ENCODE results near the gene MACROD1. TPM values are rescaled to one million over a fixed set of nuclear protein-coding genes. Genes with fewer than 3 reads are reported as not detected.
"Not testable (repeated sequence)": the region's sequence is repeated elsewhere in the genome, so short reads cannot be mapped to it uniquely, and the experiment has no call there.

MACROD1 gene
- total RNA-seq, 2 donors from 2014 or later, result 3.9 to 7.5 TPM

DNA sequence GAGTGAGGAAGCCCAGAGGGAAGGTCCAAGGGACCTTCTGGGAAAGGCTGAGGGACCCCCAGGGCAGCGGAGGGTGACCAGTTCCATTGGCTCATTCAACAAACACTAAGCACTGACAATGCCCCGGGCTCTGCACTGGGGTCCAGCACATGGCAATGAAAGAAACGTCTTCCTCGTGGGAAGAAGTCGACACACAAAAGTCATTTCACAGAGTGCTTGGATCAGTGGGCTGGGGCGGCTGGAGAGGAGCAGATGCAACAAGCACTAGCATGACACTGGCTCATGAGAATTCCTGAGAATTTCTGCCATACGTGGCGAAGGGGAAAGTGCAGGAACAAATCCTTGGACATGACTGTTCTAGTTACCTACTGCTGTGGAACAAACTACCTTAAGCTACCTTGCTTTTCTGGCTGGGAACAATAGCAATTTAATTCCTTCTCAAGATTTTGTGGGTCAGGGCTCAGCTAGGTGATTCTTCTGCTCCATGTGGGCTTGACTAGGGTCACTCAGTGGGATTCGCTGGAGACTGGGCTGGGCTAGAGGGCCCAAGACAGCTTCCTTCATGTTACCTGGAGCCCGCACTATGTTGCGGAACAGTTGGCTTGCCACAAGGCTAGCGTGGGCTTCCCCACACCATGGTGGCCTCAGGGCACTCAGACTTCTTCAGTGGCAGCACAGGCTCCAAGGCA is 13.2 kb upstream of the MACROD1 start:
- Mint-ChIP-seq H3K27me3 (no peaks in the 10 kb centered on the region), H3K4me1 (peaks cover 26% of the 10 kb centered on the region), H3K36me3 (ENCODE audit: low read depth) (no peaks in the 10 kb centered on the region), H3K4me3 (no peak overlapping the region), H3K27ac (no peak overlapping the region)
- no peaks in the 10 kb centered on the region for H3K9me3 ChIP-seq (ENCODE audit: control insufficient read depth, low read length, poor library complexity, severe bottlenecking)
- ATAC-seq (no peak), DNase-seq (no peak)

DNA sequence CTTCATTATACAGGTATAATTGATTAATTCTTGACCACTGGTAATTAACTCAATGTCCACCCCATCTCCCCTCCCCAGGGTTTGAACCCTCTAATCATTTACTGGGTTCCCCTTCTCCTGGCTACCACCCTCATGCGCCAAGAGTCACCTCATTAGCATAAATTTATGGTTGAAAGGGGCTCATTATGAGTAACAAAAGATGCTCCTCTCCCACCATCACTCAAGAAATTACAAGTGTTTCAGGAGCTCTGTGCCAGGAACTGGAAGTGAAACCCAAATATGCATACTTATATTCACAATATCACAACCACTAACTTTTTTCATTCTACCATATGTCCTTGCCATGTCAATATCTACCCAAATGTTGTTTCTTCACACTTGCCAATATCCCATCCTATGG is 12.3 kb upstream of the MACROD1 start:
- H3K4me1 Mint-ChIP-seq, result peaks cover 20% of the 10 kb centered on the region
- DNase-seq, result no peak
- H3K27ac Mint-ChIP-seq, result no peak overlapping the region
- no peak for ATAC-seq
- H3K9me3 ChIP-seq (ENCODE audit: control insufficient read depth, low read length, poor library complexity, severe bottlenecking), result no peaks in the 10 kb centered on the region
- no peaks in the 10 kb centered on the region for H3K36me3 Mint-ChIP-seq (ENCODE audit: low read depth)
- no peak overlapping the region for H3K4me3 Mint-ChIP-seq
- H3K27me3 Mint-ChIP-seq, result no peaks in the 10 kb centered on the region

DNA sequence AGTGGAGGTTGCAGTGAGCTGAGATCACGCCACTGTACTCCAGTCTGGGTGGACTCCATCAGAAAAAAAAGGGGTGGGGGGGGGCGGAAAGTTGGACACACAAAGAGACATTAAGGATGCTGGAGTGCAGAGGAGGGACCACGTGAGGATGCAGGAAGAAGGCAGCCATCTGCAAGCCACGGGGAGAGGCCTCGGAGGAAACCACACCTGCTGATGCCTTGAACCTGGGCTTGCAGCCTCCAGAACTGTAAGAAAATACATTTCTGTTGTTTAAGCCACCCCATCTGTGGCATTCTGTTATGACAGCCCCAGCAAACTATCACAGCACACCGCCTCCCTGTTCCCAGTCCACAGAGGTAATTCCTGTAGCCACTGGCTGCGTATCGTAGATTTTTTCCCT is 10.8 kb upstream of the MACROD1 start:
- ATAC-seq (no peak), DNase-seq (no peak)
- peaks cover 18% of the 10 kb centered on the region for H3K4me1 Mint-ChIP-seq
- H3K4me3 Mint-ChIP-seq, result peak overlapping the region; percentile 21
- H3K27me3 Mint-ChIP-seq, result no peaks in the 10 kb centered on the region
- H3K36me3 Mint-ChIP-seq (ENCODE audit: low read depth), result no peaks in the 10 kb centered on the region
- no peaks in the 10 kb centered on the region for H3K9me3 ChIP-seq (ENCODE audit: control insufficient read depth, low read length, poor library complexity, severe bottlenecking)
- no peak overlapping the region for H3K27ac Mint-ChIP-seq

DNA sequence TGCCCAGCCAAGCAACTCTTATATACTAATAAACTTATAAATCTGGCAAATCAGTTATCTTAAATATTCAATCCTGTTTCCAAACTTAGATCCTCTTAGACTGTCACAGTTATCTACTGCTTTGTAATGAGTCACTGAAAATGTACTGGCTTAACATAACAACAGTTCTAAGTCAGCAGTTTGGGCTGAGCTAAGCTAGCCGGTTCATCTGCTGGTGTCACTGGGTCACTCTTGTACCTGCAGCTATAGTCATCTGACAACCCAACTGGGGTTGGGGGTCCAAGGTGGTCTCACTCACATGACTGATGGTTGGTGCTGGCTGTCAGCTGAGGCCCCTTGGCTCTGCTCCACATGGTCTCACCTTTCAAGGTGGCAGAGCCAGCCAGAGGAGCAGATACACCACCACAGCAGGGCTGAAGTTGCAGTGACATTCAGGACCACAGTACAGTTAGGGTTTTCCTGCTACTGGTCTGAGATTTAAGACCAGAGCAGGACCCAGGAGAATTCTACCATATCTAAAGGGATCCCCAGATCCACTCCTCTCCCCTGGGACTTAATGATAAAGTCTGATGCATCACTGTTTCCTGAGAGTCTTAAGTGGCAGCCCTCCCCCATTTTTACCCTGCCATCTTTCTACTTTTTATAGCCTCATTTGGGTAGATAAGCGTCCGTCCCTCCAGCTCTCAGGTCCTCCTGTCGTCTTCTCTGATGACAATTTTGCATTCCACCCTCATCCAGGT is 7.9 kb upstream of the MACROD1 start:
- H3K4me3 Mint-ChIP-seq, result no peak overlapping the region
- peaks cover 16% of the 10 kb centered on the region for H3K4me1 Mint-ChIP-seq
- no peaks in the 10 kb centered on the region for H3K36me3 Mint-ChIP-seq (ENCODE audit: low read depth)
- ATAC-seq, result no peak
- H3K27me3 Mint-ChIP-seq, result no peaks in the 10 kb centered on the region
- H3K27ac Mint-ChIP-seq, result no peak overlapping the region
- no peaks in the 10 kb centered on the region for H3K9me3 ChIP-seq (ENCODE audit: control insufficient read depth, low read length, poor library complexity, severe bottlenecking)
- DNase-seq, result no peak

DNA sequence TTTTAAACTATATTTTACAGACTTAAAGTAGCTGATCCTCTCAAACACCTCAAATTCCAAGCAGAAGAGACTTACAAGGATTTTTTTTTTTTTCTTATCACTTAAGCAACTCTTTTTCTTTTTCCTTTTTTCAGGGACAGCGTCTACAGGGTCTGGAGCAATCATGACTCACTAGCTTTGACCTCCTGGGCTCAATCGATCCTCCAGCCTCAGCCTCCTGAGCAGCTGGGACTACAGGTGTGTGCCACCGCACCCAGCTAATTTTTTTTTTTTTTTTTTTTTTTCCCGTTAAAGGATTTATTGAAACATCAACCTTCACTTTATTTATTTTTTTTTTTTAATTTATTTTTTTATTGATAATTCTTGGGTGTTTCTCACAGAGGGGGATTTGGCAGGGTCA is 4.5 kb upstream of the MACROD1 start:
- no peak for ATAC-seq
- Mint-ChIP-seq H3K36me3 (ENCODE audit: low read depth) (no peaks in the 10 kb centered on the region), H3K4me3 (no peak overlapping the region), H3K4me1 (peaks cover 11% of the 10 kb centered on the region), H3K27me3 (no peaks in the 10 kb centered on the region), H3K27ac (no peak overlapping the region)
- DNase-seq, result no peak
- H3K9me3 ChIP-seq (ENCODE audit: control insufficient read depth, low read length, poor library complexity, severe bottlenecking), result no peaks in the 10 kb centered on the region

DNA sequence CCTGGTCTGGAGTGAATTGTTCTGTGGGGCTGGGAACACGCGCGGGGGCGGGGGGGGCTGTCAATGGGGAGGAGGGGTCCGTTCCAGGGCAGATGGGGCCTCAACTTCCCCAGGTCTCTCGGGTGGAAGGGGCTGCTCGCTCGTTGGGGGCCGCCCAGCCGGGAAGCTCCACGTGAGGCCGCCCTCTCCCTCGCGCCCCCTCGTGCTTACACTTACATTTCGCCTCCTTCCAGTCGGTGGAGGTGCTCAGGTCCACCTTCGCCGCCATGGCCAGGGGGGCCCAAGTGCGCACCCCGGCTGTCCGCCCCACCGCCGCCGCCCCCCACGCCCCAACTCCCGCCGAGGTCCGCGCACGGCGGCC is 452 bp downstream of the MACROD1 start:
- H3K27me3 Mint-ChIP-seq, result no peaks in the 10 kb centered on the region
- H3K9me3 ChIP-seq (ENCODE audit: control insufficient read depth, low read length, poor library complexity, severe bottlenecking), result no peaks in the 10 kb centered on the region
- no peaks in the 10 kb centered on the region for H3K36me3 Mint-ChIP-seq (ENCODE audit: low read depth)
- ATAC-seq, result peak; percentile 11
- peak overlapping the region; percentile 41 for H3K27ac Mint-ChIP-seq
- DNase-seq, result no peak
- peak overlapping the region; percentile 86 for H3K4me3 Mint-ChIP-seq
- peaks cover 15% of the 10 kb centered on the region for H3K4me1 Mint-ChIP-seq

DNA sequence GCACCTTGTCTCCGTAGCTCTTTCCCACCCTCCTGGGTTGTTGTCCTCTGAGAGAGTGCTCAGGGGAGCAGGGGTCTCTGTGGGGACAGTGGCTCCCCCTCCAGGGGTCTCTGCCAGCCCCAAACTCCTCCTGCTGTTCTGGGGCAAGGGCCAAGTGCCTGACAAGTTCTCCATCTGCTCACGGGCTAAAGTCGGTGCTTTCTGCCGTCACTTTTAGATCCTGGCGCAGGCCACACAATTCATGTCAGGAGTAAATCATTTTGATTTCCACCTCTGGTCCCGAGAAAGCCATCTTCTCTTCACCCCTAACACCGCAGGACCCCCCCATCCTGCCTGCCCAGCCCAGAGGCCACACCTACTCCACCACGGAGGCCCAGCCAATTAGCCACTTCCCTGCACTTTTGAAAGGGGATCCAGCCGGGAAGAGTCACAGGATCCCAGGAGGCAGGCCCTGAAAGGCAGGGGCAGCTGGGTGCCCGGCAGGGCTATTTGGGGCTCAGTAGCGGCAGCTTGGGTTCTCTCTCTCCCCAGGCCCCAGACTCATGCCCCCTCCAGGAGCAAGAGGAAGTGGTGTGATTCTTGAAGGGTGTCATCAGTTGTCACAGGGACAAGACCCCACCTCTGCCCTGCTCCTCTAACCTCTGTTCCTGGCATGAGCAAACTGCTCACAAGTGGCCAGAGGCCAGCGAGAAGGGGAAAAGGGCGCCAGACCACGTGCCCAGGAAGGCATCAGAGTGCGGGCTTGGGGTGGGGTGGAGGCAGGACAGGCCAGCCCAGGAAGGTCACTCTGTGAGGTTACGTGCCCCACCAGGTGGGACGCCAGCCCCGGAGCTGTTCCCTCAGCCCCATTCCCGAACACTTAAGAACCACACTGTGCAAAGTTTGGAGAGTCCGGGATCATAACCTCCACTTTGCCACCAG is 1.3 kb downstream of the MACROD1 start:
- peaks cover 13% of the 10 kb centered on the region for H3K4me1 Mint-ChIP-seq
- H3K36me3 Mint-ChIP-seq (ENCODE audit: low read depth), result no peaks in the 10 kb centered on the region
- no peak for ATAC-seq
- H3K27ac Mint-ChIP-seq, result peak overlapping the region; percentile 79
- no peak for DNase-seq
- no peaks in the 10 kb centered on the region for H3K9me3 ChIP-seq (ENCODE audit: control insufficient read depth, low read length, poor library complexity, severe bottlenecking)
- peak overlapping the region; percentile 86 for H3K4me3 Mint-ChIP-seq
- H3K27me3 Mint-ChIP-seq, result no peaks in the 10 kb centered on the region

DNA sequence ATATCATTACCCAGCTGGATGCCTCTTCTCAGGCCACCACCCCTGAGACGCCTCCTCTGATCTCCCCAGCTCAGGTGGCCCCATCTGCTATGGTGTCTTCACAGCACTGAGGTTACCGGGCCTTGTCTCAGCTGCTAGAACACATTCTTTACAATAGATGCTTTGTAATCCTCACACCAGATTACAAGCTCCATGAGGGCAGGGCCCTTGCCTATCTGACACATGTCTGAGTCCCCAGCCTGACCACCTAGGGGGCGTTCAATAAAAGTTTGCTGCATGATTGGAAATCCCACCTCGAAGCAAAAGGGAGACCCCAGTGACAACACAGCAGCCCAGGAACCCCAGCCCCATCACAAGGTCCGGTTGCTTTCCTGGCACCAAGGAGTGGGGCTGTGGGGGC is 2.0 kb downstream of the MACROD1 start:
- H3K36me3 Mint-ChIP-seq (ENCODE audit: low read depth), result no peaks in the 10 kb centered on the region
- H3K4me3 Mint-ChIP-seq, result no peak overlapping the region
- H3K27me3 Mint-ChIP-seq, result no peaks in the 10 kb centered on the region
- peaks cover 13% of the 10 kb centered on the region for H3K4me1 Mint-ChIP-seq
- H3K9me3 ChIP-seq (ENCODE audit: control insufficient read depth, low read length, poor library complexity, severe bottlenecking), result no peaks in the 10 kb centered on the region
- no peak for ATAC-seq
- DNase-seq, result no peak
- no peak overlapping the region for H3K27ac Mint-ChIP-seq

DNA sequence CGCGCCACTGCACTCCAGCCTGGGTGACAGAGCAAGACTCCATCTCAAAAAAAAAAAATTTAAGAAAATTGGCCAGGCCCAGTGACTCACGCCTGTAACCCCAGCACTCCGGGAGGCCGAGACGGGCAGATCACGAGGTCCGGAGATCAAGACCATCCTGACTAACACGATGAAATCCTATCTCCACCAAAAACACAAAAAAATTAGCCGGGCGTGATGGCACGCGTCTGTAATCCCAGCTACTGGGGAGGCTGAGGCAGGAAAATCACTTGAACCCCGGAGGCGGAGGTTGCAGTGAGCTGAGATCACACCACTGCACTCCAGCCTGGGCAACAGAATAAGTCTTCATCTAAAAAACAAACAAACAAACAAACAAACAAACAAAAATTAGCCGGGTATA is 3.1 kb downstream of the MACROD1 start:
- H3K27me3 Mint-ChIP-seq; H3K9me3 ChIP-seq (ENCODE audit: control insufficient read depth, low read length, poor library complexity, severe bottlenecking); H3K27ac Mint-ChIP-seq; H3K4me3 Mint-ChIP-seq; DNase-seq; H3K36me3 Mint-ChIP-seq (ENCODE audit: low read depth); ATAC-seq: not testable (repeated sequence)
- peaks cover 12% of the 10 kb centered on the region for H3K4me1 Mint-ChIP-seq

DNA sequence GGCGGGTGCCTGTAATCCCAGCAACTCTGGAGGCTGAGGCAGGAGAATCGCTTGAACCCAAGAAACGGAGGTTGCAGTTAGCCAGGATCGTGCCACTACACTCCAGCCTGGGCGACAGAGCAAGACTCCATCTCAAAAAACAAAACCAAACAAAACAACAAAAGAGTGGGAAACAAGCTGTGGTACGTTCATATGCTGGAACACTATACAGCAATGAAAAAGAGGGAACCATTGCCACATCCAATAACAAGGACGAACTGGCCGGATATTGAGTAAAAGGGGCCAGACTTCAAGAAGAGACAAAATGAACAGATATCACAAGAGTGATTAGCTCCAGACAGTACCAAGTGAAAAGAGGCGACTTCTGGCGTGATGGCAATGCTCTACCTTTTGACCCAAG is 4.9 kb downstream of the MACROD1 start:
- no peak for DNase-seq
- H3K36me3 Mint-ChIP-seq (ENCODE audit: low read depth), result no peaks in the 10 kb centered on the region
- H3K27ac Mint-ChIP-seq, result no peak overlapping the region

DNA sequence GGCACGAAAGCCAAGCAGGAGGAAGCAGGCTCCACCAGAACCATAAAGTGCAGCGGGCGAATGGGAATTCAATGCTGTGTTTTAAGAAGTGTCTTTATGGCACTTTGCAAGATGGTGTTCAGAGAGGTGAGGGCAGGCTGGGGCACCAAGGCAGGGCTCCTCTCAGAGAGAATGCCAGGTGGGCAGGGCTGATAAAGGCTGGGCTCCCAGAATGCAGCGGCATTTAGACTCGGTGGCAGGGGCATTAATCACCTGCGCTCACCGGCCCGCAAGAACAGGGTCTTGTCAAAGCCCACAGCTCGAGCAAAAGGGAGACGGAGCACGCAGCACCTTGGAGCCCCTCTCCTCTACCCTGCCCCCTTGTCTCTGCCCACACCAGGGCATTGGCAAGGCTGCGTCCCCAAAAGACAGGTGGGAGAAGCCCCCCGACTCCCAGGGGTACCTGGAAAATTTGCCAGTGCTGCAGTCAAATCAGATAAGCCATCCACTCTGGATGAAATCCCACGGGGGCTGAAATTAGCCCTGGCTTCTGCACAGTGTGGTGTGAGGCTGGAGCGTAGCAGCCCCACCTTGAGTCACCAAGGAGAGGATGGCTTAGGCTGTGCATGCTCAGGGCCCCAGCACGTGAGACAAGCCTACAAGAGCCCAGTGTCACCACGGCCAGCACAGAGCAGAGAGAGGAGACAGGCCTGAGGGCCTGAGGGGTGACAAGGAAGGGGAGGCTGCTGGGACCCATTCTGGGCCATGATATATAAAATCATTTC is 8.1 kb downstream of the MACROD1 start:
- H3K27me3 Mint-ChIP-seq, result peaks cover 4% of the 10 kb centered on the region
- no peaks in the 10 kb centered on the region for H3K36me3 Mint-ChIP-seq (ENCODE audit: low read depth)
- no peak overlapping the region for H3K27ac Mint-ChIP-seq
- ATAC-seq (no peak), DNase-seq (no peak)
- H3K4me3 Mint-ChIP-seq, result no peak overlapping the region
- peaks cover 3% of the 10 kb centered on the region for H3K4me1 Mint-ChIP-seq
- H3K9me3 ChIP-seq (ENCODE audit: control insufficient read depth, low read length, poor library complexity, severe bottlenecking), result no peaks in the 10 kb centered on the region

More for the DNA sequence above, 4.9 kb downstream of the MACROD1 start:
- ATAC-seq, result no peak
- Mint-ChIP-seq H3K4me3 (no peak overlapping the region), H3K27me3 (no peaks in the 10 kb centered on the region), H3K4me1 (peaks cover 6% of the 10 kb centered on the region)
- no peaks in the 10 kb centered on the region for H3K9me3 ChIP-seq (ENCODE audit: control insufficient read depth, low read length, poor library complexity, severe bottlenecking)

DNA sequence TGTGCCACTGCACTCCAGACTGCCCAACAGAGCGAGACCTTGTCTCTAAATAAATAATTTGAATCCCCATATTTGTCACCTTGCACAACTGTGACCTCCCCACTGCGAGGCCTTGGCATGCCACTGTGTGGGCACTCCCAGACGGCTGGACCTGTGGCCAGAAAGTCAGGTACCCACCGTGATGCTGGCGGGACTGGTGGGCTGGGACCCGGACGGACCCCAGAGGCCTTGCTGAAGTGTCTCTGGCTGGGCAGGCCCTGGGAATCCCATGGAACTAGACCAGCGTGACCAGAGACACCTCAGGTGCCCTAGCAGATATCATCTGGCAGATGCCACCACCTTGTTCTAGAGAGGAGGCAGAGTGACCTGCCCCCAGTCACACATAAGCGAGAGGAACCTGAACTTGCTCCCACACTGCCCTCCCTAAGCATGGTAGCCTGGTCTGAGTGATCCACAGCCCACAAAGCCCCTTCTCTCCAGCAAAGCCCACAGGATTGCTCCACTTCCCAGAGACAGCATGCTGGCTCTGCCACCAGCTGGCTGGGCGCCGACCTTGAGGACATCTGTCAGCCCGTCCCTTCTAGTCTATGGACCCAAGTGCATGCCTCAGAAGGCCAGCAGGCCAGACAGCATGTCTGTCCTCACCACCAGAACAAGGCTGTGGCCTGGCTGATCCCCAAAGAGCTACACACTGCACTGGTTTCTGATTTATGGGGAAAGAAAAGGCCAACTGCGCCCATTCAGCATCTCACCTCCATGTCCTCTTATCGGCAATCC is 9.5 kb downstream of the MACROD1 start:
- Mint-ChIP-seq H3K27me3 (peaks cover 4% of the 10 kb centered on the region), H3K36me3 (ENCODE audit: low read depth) (no peaks in the 10 kb centered on the region), H3K27ac (peak overlapping the region; percentile 16), H3K4me3 (no peak overlapping the region), H3K4me1 (peaks cover 3% of the 10 kb centered on the region)
- ATAC-seq, result no peak
- no peak for DNase-seq
- H3K9me3 ChIP-seq (ENCODE audit: control insufficient read depth, low read length, poor library complexity, severe bottlenecking), result no peaks in the 10 kb centered on the region
